GM12873 (cell line): Measurements from ENCODE around the gene NDEL1.

Source experiments
- TF ChIP-seq, protein P1 (sequence below): IDR thresholded peaks from 2 replicates; pipeline ENCODE4 v1.5.1; 2012; ENCODE audit warnings: low read depth, mild to moderate bottlenecking, moderate library complexity, low read length, control low read depth; ENCODE audit not compliant: insufficient read depth; ENCODE audit errors: missing control alignments

The NDEL1 gene

DNA sequence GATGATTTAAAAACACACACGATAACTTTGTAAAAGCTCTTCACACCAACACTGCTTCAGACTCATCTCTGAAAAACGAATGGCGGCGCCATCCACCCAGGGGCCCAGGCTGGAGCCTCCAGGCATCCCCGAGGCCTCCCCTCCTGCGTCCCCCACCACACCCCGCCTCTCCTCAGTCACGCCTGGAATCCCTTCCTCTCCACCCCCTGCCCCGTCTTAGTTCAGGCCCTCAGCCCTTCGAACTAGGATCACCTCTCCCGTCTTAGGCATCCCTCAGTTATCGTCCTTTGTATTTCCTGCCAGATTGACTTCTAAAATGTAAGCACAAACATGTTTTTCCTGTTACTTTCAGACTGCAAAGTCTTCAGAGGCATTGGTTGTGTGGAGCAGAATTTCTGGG, 58.3 kb downstream of the NDEL1 start:
- TF ChIP-seq, protein P1, sequence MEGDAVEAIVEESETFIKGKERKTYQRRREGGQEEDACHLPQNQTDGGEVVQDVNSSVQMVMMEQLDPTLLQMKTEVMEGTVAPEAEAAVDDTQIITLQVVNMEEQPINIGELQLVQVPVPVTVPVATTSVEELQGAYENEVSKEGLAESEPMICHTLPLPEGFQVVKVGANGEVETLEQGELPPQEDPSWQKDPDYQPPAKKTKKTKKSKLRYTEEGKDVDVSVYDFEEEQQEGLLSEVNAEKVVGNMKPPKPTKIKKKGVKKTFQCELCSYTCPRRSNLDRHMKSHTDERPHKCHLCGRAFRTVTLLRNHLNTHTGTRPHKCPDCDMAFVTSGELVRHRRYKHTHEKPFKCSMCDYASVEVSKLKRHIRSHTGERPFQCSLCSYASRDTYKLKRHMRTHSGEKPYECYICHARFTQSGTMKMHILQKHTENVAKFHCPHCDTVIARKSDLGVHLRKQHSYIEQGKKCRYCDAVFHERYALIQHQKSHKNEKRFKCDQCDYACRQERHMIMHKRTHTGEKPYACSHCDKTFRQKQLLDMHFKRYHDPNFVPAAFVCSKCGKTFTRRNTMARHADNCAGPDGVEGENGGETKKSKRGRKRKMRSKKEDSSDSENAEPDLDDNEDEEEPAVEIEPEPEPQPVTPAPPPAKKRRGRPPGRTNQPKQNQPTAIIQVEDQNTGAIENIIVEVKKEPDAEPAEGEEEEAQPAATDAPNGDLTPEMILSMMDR, result no peak

GRCh38 chr17:8494506-8495111, 58.9 kb downstream of the NDEL1 start:
- TF ChIP-seq, protein P1, result no peak

GRCh38 chr17:8496081-8496480, 60.4 kb downstream of the NDEL1 start:
- TF ChIP-seq, protein P1, result no peak

DNA sequence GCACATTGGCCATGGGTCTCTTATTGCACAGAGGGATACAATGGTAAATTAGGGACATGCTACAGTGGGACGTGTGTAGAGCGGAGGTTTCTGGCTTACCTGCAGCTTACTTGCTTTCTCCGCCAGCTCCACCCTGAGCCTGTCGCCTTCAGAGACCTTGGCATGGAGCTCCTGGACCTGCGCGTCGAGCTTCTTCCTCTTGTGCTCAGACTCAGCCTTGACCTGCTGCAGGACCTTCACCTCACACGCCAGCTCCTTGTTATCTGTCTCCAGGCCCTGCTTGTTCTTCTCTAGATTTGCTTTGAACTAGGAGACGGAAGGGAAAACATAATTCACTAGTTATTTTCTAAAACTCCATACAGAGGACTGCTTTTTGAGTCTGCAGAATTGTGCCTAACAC, 63.5 kb downstream of the NDEL1 start:
- TF ChIP-seq, protein P1, result no peak

DNA sequence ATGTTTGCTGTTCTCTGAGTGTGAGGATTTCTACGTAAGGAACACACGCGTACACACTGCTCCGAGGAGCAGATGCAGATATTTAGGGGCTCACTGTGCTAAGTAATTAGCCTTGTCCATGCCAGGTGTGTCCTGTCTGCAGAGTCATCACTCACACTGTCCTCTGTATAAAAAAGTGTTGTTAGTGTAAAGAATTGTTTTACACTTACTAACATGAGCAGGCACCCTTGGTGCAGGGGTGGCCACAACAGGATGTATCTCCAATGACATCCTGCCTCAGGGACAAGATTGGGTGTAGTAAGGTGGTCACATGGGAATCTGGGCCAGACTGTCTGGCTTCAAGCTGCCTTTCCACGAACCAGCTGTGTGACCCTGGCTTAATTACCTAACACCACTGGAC, 63.9 kb downstream of the NDEL1 start:
- TF ChIP-seq, protein P1, result no peak

DNA sequence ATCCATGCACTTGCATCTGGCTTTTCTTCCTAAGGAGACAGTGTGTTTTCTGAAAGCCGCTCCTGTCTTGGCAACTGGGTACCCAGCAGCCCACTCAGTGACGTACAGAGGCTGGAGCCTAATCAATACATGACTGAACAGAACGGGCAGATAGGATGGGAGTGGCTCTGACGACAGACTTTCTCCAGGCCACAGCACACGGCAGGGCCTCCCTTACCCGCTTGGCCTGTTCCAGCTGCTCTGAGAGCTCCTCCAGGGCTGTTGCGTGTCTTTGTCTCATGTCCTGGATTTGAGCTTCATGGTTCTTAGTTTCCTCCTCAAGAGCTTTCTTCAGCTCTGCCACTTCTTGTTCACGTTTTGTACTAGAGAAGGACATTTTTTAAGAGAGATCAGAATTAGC, 64.9 kb downstream of the NDEL1 start:
- TF ChIP-seq, protein P1, result no peak

- TF ChIP-seq, protein P1, result no peak
These were observed 66.4 kb downstream of the NDEL1 start for GRCh38 chr17:8502126-8502525.
